Prostate gland (tissue), 2 donors: Measurements from ENCODE around the gene SAP30.

Experiments used
- POLR2A ChIP-seq: fragments of 450-650 bp; IDR thresholded peaks from one replicate; pipeline ENCODE4 v1.6.1; 2016; ENCODE audit warnings: antibody characterized with exemption, mild to moderate bottlenecking
- POLR2AphosphoS5 ChIP-seq: sonication (generic); formaldehyde crosslinking; IDR thresholded peaks from one replicate; pipeline ENCODE4 v1.6.1; 2017; ENCODE audit warnings: antibody characterized with exemption
- TF ChIP-seq, protein P1 (sequence below), 4 experiments: fragments of 200-600 bp in 2 of 4; fragments of 450-650 bp in 2 of 4; sonication (generic) in 2 of 4; IDR thresholded peaks; 1 replicate in 3 of 4; 2 replicates in 1 of 4; pipeline ENCODE4 v1.5.1; 2016 to 2019; ENCODE audit warnings: antibody characterized with exemption in 4 of 4, mild to moderate bottlenecking in 2 of 4, moderate library complexity in 2 of 4

DNA sequence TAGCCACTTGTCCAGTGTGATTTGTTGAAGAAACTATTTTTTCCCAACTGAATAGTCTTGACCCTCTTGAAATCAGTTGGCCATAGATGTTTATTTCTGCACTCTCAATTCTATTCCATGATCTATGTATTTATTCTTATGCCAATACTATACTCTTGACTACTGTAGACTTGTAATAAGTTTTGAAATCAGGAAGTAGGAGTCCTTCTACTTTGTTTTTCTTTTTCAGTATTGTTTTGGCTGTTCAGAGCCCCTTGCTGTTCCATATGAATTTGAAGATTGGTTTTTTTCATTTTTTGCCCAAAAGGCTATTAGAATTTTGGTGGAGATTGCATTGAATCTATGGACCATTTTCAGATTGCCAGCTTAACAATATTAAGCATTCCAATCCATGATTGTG is 10.2 kb downstream of the SAP30 start:
- TF ChIP-seq POLR2A (no peak), POLR2AphosphoS5 (no peak)
- TF ChIP-seq, protein P1, sequence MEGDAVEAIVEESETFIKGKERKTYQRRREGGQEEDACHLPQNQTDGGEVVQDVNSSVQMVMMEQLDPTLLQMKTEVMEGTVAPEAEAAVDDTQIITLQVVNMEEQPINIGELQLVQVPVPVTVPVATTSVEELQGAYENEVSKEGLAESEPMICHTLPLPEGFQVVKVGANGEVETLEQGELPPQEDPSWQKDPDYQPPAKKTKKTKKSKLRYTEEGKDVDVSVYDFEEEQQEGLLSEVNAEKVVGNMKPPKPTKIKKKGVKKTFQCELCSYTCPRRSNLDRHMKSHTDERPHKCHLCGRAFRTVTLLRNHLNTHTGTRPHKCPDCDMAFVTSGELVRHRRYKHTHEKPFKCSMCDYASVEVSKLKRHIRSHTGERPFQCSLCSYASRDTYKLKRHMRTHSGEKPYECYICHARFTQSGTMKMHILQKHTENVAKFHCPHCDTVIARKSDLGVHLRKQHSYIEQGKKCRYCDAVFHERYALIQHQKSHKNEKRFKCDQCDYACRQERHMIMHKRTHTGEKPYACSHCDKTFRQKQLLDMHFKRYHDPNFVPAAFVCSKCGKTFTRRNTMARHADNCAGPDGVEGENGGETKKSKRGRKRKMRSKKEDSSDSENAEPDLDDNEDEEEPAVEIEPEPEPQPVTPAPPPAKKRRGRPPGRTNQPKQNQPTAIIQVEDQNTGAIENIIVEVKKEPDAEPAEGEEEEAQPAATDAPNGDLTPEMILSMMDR (IDR thresholded peaks at IDR 0.05): no peak
